Osteoblast (primary cell): ENCODE measurements around the gene ANKRD16. TPM values are rescaled to one million over a fixed set of nuclear protein-coding genes. Genes with fewer than 3 reads are reported as not detected.

Source experiments
- DNase-seq: peaks from one replicate; pipeline ENCODE4 v3.0.0; 2011; ENCODE audit warnings: low spot score, mixed read lengths; ENCODE audit not compliant: insufficient read length; ENCODE audit errors: missing footprints
- H2AFZ ChIP-seq: 2 replicates; pipeline ENCODE4 v1.6.0; 2011; ENCODE audit warnings: mild to moderate bottlenecking, low read length
- H3K27ac ChIP-seq: 2 replicates; pipeline ENCODE4 v1.5.1; 2011; ENCODE audit warnings: mild to moderate bottlenecking, low read depth, low read length, moderate library complexity
- H3K27me3 ChIP-seq: 2 replicates; pipeline ENCODE4 v1.6.0; 2012; ENCODE audit warnings: mild to moderate bottlenecking, control low read depth, inconsistent platforms, low read length, moderate library complexity; ENCODE audit not compliant: insufficient read depth
- H3K36me3 ChIP-seq: 2 replicates; pipeline ENCODE4 v1.5.1; 2011; ENCODE audit warnings: mild to moderate bottlenecking, low read length, control low read depth, moderate library complexity; ENCODE audit not compliant: insufficient read depth
- H3K4me1 ChIP-seq: 2 replicates; pipeline ENCODE4 v1.5.1; 2011; ENCODE audit warnings: mild to moderate bottlenecking, low read length, control low read depth, moderate library complexity; ENCODE audit not compliant: insufficient read depth
- H3K4me2 ChIP-seq: 2 replicates; pipeline ENCODE4 v1.6.0; 2011; ENCODE audit warnings: mild to moderate bottlenecking, low read length; ENCODE audit not compliant: insufficient read depth
- H3K4me3 ChIP-seq: fragments of 200-600 bp; sonication (generic); 3 replicates; pipeline ENCODE4 v1.5.1; 2012; ENCODE audit warnings: mild to moderate bottlenecking, low read length, inconsistent platforms; ENCODE audit not compliant: insufficient read depth
- H3K79me2 ChIP-seq: 2 replicates; pipeline ENCODE4 v1.6.0; 2012; ENCODE audit warnings: mild to moderate bottlenecking, low read length, control low read depth, inconsistent platforms; ENCODE audit not compliant: insufficient read depth
- H3K9me3 ChIP-seq: 2 replicates; pipeline ENCODE4 v1.5.1; 2011; ENCODE audit warnings: low read depth, low read length, control low read depth
- H4K20me1 ChIP-seq: 2 replicates; pipeline ENCODE4 v1.6.0; 2012; ENCODE audit warnings: mild to moderate bottlenecking, low read length, control low read depth; ENCODE audit not compliant: insufficient read depth
- CTCF ChIP-seq: IDR thresholded peaks from 2 replicates; pipeline ENCODE4 v1.5.1; 2011; ENCODE audit warnings: mild to moderate bottlenecking, low read depth, low read length, moderate library complexity; ENCODE audit errors: extremely low read depth
- total RNA-seq: library from RNA; depleted of rRNA; stranded (reverse); fragments of >200 nt; gene quantifications from 2 replicates; pipeline ENCODE4 v1.2.3, GENCODE V29; 2012

Gene ANKRD16
- total RNA-seq, 1 donor = 7.2 TPM

GRCh38 chr10:5927306-5927705, 37.6 kb upstream of the ANKRD16 start:
- no peak overlapping the region for H2AFZ ChIP-seq
- H3K27me3 ChIP-seq = no peaks in the 10 kb centered on the region
- no peak overlapping the region for H3K4me3 ChIP-seq
- TF ChIP-seq CTCF = no peak
- H3K9me3 ChIP-seq = no peaks in the 10 kb centered on the region
- H3K27ac ChIP-seq = peak overlapping the region; percentile 67
- DNase-seq = peak; percentile 74
- H3K4me2 ChIP-seq = peak overlapping the region; percentile 28
- H3K36me3 ChIP-seq = peaks cover 74% of the 10 kb centered on the region
- H3K4me1 ChIP-seq = peaks cover 13% of the 10 kb centered on the region
- no peaks in the 10 kb centered on the region for H4K20me1 ChIP-seq
- no peaks in the 10 kb centered on the region for H3K79me2 ChIP-seq

GRCh38 chr10:5924889-5925288, 35.2 kb upstream of the ANKRD16 start:
- Histone ChIP-seq H3K4me1 (peaks cover 13% of the 10 kb centered on the region), H3K79me2 (no peaks in the 10 kb centered on the region), H3K36me3 (peaks cover 73% of the 10 kb centered on the region), H3K27ac (no peak overlapping the region), H2AFZ (no peak overlapping the region), H3K4me3 (no peak overlapping the region), H3K4me2 (no peak overlapping the region), H3K9me3 (no peaks in the 10 kb centered on the region), H3K27me3 (no peaks in the 10 kb centered on the region), H4K20me1 (no peaks in the 10 kb centered on the region)
- no peak for DNase-seq
- no peak for TF ChIP-seq CTCF

GRCh38 chr10:5921746-5922145, 32.1 kb upstream of the ANKRD16 start:
- DNase-seq = no peak
- no peak for TF ChIP-seq CTCF
- Histone ChIP-seq H2AFZ (no peak overlapping the region), H3K27ac (no peak overlapping the region), H3K9me3 (no peaks in the 10 kb centered on the region), H3K4me1 (peaks cover 5% of the 10 kb centered on the region), H3K4me3 (no peak overlapping the region), H3K36me3 (peaks cover 82% of the 10 kb centered on the region), H3K4me2 (no peak overlapping the region), H3K27me3 (no peaks in the 10 kb centered on the region), H3K79me2 (no peaks in the 10 kb centered on the region), H4K20me1 (no peaks in the 10 kb centered on the region)

- peaks cover 91% of the 10 kb centered on the region for H3K36me3 ChIP-seq
- H4K20me1 ChIP-seq = no peaks in the 10 kb centered on the region
- no peak overlapping the region for H3K4me3 ChIP-seq
- H3K27me3 ChIP-seq = no peaks in the 10 kb centered on the region
- DNase-seq = no peak
- H3K9me3 ChIP-seq = no peaks in the 10 kb centered on the region
- H3K4me2 ChIP-seq = no peak overlapping the region
- TF ChIP-seq CTCF = no peak
- H2AFZ ChIP-seq = no peak overlapping the region
- H3K79me2 ChIP-seq = no peaks in the 10 kb centered on the region
- H3K27ac ChIP-seq = no peak overlapping the region
- no peaks in the 10 kb centered on the region for H3K4me1 ChIP-seq
Measured at GRCh38 chr10:5919568-5919967, 29.9 kb upstream of the ANKRD16 start.
